GM12878 (cell line): ENCODE results near the gene DRD3. TPM values are rescaled to one million over a fixed set of nuclear protein-coding genes. Genes with fewer than 3 reads are reported as not detected.

Source experiments
- ATAC-seq: fragments of 200-7000 bp; cut with Tn5 transposase; 3 replicates; pipeline ENCODE4 v1.9.1; 2020; ENCODE audit warnings: mild to moderate bottlenecking, moderate library complexity
- BruUV-seq: library from RNA; stranded (reverse); fragments of 400-500 nt; replicated peaks from 2 replicates; lab custom pipeline; 2021; lab: Mats Ljungman, UMichigan
- CTCF ChIA-PET: fragments of 300-600 bp; sonication (Branson Sonifier 250); formaldehyde crosslinking; extraction: SDS; loops from one replicate; lab custom pipeline; 2021; ENCODE audit warnings: inconsistent platforms; lab: Yijun Ruan, JAX
- POLR2A ChIA-PET: fragments of 350-600 bp; formaldehyde crosslinking; extraction: SDS; loops from one replicate; lab custom pipeline; 2021; ENCODE audit warnings: inconsistent platforms; lab: Charles Lee
- RAD21 ChIA-PET: fragments of 300-600 bp; sonication (Branson Sonifier 250); formaldehyde crosslinking; loops from one replicate; lab custom pipeline; 2023; ENCODE audit warnings: antibody characterized with exemption; ENCODE audit not compliant: unreplicated experiment; lab: Charles Lee
- SMC1A ChIA-PET: fragments of 300-600 bp; sonication (Branson Sonifier 250); formaldehyde crosslinking; loops from one replicate; lab custom pipeline; 2023; ENCODE audit not compliant: unreplicated experiment, uncharacterized antibody; lab: Charles Lee
- DNase-seq: peaks from one replicate; pipeline ENCODE4 v3.0.0-alpha.2; 2011; ENCODE audit warnings: low read depth, low spot score
- FAIRE-seq: peaks from 3 replicates; lab custom pipeline; 2011; peaks lifted over from hg19 to GRCh38; lab: Jason Lieb, UNC
- H2AFZ ChIP-seq: 2 replicates; pipeline ENCODE4 v1.6.0; 2011; ENCODE audit warnings: low read depth, low read length, control low read depth; ENCODE audit not compliant: control insufficient read depth
- H3K27ac ChIP-seq: 2 replicates; pipeline ENCODE4 v1.5.1; 2011; ENCODE audit warnings: control low read depth; ENCODE audit not compliant: control insufficient read depth, insufficient read depth
- H3K27me3 ChIP-seq, 2 experiments: replicated peaks in 1 of 2; 2 replicates each; pipeline versions ENCODE4 v1.6.0 to v1.6.1; 2011; ENCODE audit warnings: low read length in 1 of 2; ENCODE audit not compliant: control insufficient read depth in 2 of 2, insufficient read depth in 2 of 2
- H3K36me3 ChIP-seq, 2 experiments: 2 replicates each; pipeline ENCODE4 v1.5.1; 2011; ENCODE audit warnings: low read length in 1 of 2; ENCODE audit not compliant: control insufficient read depth in 2 of 2, insufficient read depth in 2 of 2
- H3K4me1 ChIP-seq: 2 replicates; pipeline ENCODE4 v1.6.1; 2011; ENCODE audit warnings: mild to moderate bottlenecking, low read length, moderate library complexity, mixed read lengths; ENCODE audit not compliant: control insufficient read depth, insufficient read depth
- H3K4me2 ChIP-seq: 2 replicates; pipeline ENCODE4 v1.6.0; 2011; ENCODE audit warnings: control low read depth; ENCODE audit not compliant: control insufficient read depth, insufficient read depth
- H3K4me3 ChIP-seq: fragments of 200-600 bp; sonication (generic); 2 replicates; pipeline ENCODE4 v1.5.1; 2016
- H3K79me2 ChIP-seq: 2 replicates; pipeline ENCODE4 v1.6.0; 2011; ENCODE audit warnings: low read length; ENCODE audit not compliant: control insufficient read depth, insufficient read depth
- H3K9ac ChIP-seq: 2 replicates; pipeline ENCODE4 v1.8.0; 2011; ENCODE audit warnings: low read length, control low read depth, mixed read lengths; ENCODE audit not compliant: control insufficient read depth, insufficient read depth
- H3K9me3 ChIP-seq: replicated peaks from 3 replicates; pipeline ENCODE4 v1.5.1; 2011; ENCODE audit warnings: mild to moderate bottlenecking, low read length; ENCODE audit not compliant: control insufficient read depth, insufficient read depth
- H4K20me1 ChIP-seq: 2 replicates; pipeline ENCODE4 v1.6.0; 2011; ENCODE audit not compliant: control insufficient read depth, insufficient read depth
- CBFB ChIP-seq: IDR thresholded peaks from 2 replicates; pipeline ENCODE4 v1.6.1; 2016; ENCODE audit warnings: antibody characterized with exemption, low read depth
- CBX3 ChIP-seq: fragments of 200-600 bp; sonication (generic); IDR thresholded peaks from 2 replicates; pipeline ENCODE4 v1.6.1; 2016; ENCODE audit warnings: low read depth, borderline replicate concordance
- DPF2 ChIP-seq: fragments of 450-650 bp; IDR thresholded peaks from 2 replicates; pipeline ENCODE4 v1.6.1; 2017; ENCODE audit warnings: mild to moderate bottlenecking
- HCFC1 ChIP-seq: fragments of 150-350 bp; IDR thresholded peaks from 2 replicates; pipeline ENCODE4 v1.6.1; 2014; ENCODE audit warnings: low read length
- IKZF1 ChIP-seq: fragments of 450-650 bp; conservative IDR thresholded peaks from 2 replicates; pipeline ENCODE4 v1.6.1; 2017; ENCODE audit warnings: antibody characterized with exemption, mild to moderate bottlenecking
- LARP7 ChIP-seq: fragments of 450-650 bp; IDR thresholded peaks from 2 replicates; pipeline ENCODE4 v1.6.1; 2017; ENCODE audit warnings: mild to moderate bottlenecking
- MEF2A ChIP-seq: IDR thresholded peaks from 2 replicates; pipeline ENCODE4 v1.6.1; 2011; ENCODE audit warnings: low read depth, mild to moderate bottlenecking, low read length, moderate library complexity; ENCODE audit not compliant: insufficient read depth
- MEF2B ChIP-seq: fragments of 450-650 bp; IDR thresholded peaks from 2 replicates; pipeline ENCODE4 v1.6.1; 2018; ENCODE audit warnings: mild to moderate bottlenecking, moderate library complexity; ENCODE audit not compliant: partially characterized antibody, poor library complexity, severe bottlenecking
- MTA2 ChIP-seq: fragments of 450-650 bp; IDR thresholded peaks from 2 replicates; pipeline ENCODE4 v1.6.1; 2016; ENCODE audit warnings: low read depth, mild to moderate bottlenecking, moderate library complexity
- NFXL1 ChIP-seq: fragments of 450-650 bp; IDR thresholded peaks from 2 replicates; pipeline ENCODE4 v1.6.1; 2017; ENCODE audit warnings: antibody characterized with exemption, mild to moderate bottlenecking, borderline replicate concordance
- NFYB ChIP-seq: IDR thresholded peaks from 2 replicates; pipeline ENCODE4 v1.6.1; 2011; ENCODE audit warnings: low read depth, mild to moderate bottlenecking, low read length, improper control_type of control experiment, moderate library complexity; ENCODE audit not compliant: insufficient read depth
- POLR2A ChIP-seq: IDR thresholded peaks from 2 replicates; pipeline ENCODE4 v1.6.1; 2011; ENCODE audit warnings: low read depth, mild to moderate bottlenecking, low read length
- RELB ChIP-seq: fragments of 450-650 bp; IDR thresholded peaks from 2 replicates; pipeline ENCODE4 v1.6.1; 2017; ENCODE audit warnings: low read depth, mild to moderate bottlenecking, moderate library complexity
- SIN3A ChIP-seq: IDR thresholded peaks from 2 replicates; pipeline ENCODE4 v1.6.1; 2012; ENCODE audit warnings: low read depth, low read length, improper control_type of control experiment
- TCF12 ChIP-seq: IDR thresholded peaks from 2 replicates; pipeline ENCODE4 v1.6.1; 2011; ENCODE audit warnings: low read depth, mild to moderate bottlenecking, low read length
- YBX1 ChIP-seq: fragments of 450-650 bp; IDR thresholded peaks from 2 replicates; pipeline ENCODE4 v1.6.1; 2016; ENCODE audit warnings: antibody characterized with exemption
- ZNF217 ChIP-seq: fragments of 450-650 bp; IDR thresholded peaks from 2 replicates; pipeline ENCODE4 v1.6.1; 2017; ENCODE audit warnings: antibody characterized with exemption, mild to moderate bottlenecking
- ZNF384 ChIP-seq: IDR thresholded peaks from 2 replicates; pipeline ENCODE4 v1.6.1; 2012; ENCODE audit warnings: low read depth, mild to moderate bottlenecking, low read length, improper control_type of control experiment, borderline replicate concordance
- ZSCAN29 ChIP-seq: fragments of 450-650 bp; IDR thresholded peaks from 2 replicates; pipeline ENCODE4 v1.6.1; 2017; ENCODE audit warnings: mild to moderate bottlenecking, moderate library complexity
- WGBS: methylation state at CpG from one replicate; pipeline ENCODE4 v1.1.6; 2016; ENCODE audit warnings: low lambda C conversion rate; ENCODE audit not compliant: insufficient replicate concordance, insufficient coverage; ENCODE audit errors: missing lambda C conversion rate; 5-methylcytosine and 5-hydroxymethylcytosine counted together
- in situ Hi-C: fragments of 300-500 bp; cut with MboI; formaldehyde crosslinking; loops from 9 replicates; pipeline ENCODE4 v1.14.3; 2018; ENCODE audit warnings: mixed read lengths
- intact Hi-C: fragments of 100-400 bp; cut with micrococcal nuclease; formaldehyde crosslinking; loops from one replicate; pipeline ENCODE4 v1.14.2; 2022; ENCODE audit not compliant: unreplicated experiment
- polyA plus RNA-seq, 11 experiments: library from polyadenylated mRNA; depleted of rRNA in 4 of 11; unstranded in 6 of 11; stranded (reverse) in 5 of 11; fragments of >200 nt; fragmentation: Nextera tagmentation in 4 of 11; fragmentation: Illumina TruSeq in 1 of 11; extraction: Ambion mirVana in 4 of 11; extraction: Trizol in 1 of 11; gene quantifications; 1 replicate in 1 of 11; 2 replicates in 10 of 11; pipeline versions ENCODE4 v1.2.1 to v1.2.3, GENCODE V29; 2011 to 2016; ENCODE audit warnings: inconsistent platforms in 2 of 11, missing spikeins in 2 of 11, low read depth in 1 of 11
- total RNA-seq, 4 experiments: library from RNA; depleted of rRNA in 3 of 4; stranded (reverse); fragments of >200 nt in 3 of 4; fragmentation: Illumina TruSeq in 1 of 4; extraction: Trizol in 1 of 4; gene quantifications; 2 replicates each; pipeline versions ENCODE4 v1.2.1 to v1.2.3, GENCODE V29; 2013 to 2021
- TF ChIP-seq, protein P1 (sequence below): fragments of 450-650 bp; formaldehyde crosslinking; IDR thresholded peaks from 2 replicates; pipeline ENCODE4 v1.5.0; 2022; ENCODE audit warnings: mild to moderate bottlenecking, missing genetic modification characterization

The DRD3 gene
- total and polyA plus RNA-seq, 10 of the 15 experiments (the other 5 are each of a cell fraction or from before 2014, with no cell fraction given), result not detected

DNA sequence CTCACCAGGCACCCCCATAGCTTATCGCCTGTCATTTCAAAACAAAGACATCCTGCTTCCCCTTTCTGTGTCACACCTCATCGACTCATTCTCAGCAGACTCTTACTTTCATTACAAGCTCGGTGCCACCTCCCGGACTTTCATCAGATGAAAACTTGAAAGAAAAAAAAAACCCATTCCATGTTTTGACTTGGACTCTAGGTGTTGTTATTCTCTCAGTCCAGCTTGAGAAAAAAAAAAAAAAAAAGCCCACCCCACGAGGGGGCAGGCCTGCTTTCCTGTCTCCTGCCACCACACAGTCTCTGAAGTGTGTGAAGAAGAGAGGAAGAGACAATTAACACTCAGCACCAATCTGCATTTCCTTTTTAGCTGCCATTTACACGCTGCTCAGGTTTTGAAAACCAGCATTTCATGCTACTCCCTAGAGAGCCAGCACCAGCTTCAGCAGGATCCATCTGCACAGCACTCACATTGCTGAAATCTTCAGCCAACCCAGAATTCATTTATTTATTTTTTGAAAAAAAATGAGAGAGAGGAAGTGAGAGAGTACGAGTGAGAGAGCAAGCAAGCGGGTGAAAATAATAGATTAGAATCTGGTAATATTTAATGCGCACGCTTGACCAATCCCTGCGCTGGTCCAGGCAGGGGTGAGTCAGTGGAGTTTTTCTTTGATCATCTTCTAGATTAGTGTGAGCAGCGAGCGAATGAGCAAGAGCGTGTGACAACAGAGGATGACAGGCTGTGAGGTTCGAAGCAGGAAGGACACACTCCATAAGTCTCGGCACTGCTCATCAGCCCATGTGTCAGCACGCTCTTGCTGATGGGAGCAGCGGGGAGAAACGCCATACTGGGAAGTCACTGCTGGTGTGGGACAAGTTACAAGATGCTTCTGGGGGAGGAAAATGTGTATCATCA lies 35.0 kb upstream of the DRD3 start:
- peak overlapping the region; percentile 79 for H3K9ac ChIP-seq
- ATAC-seq (peak; percentile 91), FAIRE-seq (peak; percentile 97), DNase-seq (peak; percentile 84)
- SMC1A ChIA-PET, result interaction anchor here (0.7 to 2.6 kb wide), 15 partner anchors 10 to 167 kb away, joined by 3 to 18 read pairs (median 3); no protein-coding TSS in a partner anchor
- H3K79me2 ChIP-seq, result no peaks in the 10 kb centered on the region
- H3K4me1 ChIP-seq, result peaks cover 20% of the 10 kb centered on the region
- H3K36me3 ChIP-seq, result no peaks in the 10 kb centered on the region
- intact Hi-C loops, result loop anchor here (1.0 to 10.0 kb wide), 3 partner anchors 61 to 469 kb away; partner anchors contain the start of genes ATP6V1A and NAA50
- H4K20me1 ChIP-seq, result no peaks in the 10 kb centered on the region
- H3K27me3 ChIP-seq, result no peaks in the 10 kb centered on the region; a peak in 1 of 4 replicates
- peak overlapping the region; percentile 88 for H3K27ac ChIP-seq
- under 1% methylated on average over 19 of the region's 19 CpGs for WGBS
- H3K9me3 ChIP-seq, result no peaks in the 10 kb centered on the region; the same call in 2 of the 3 replicates
- BruUV-seq, result no TSS peak
- RAD21 ChIA-PET, result interaction anchor here (0.6 to 2.6 kb wide), 19 partner anchors 9 to 520 kb away, joined by 3 to 29 read pairs (median 4); no protein-coding TSS in a partner anchor
- peak overlapping the region; percentile 74 for H2AFZ ChIP-seq
- peak overlapping the region; percentile 63 for H3K4me3 ChIP-seq
- H3K4me2 ChIP-seq, result peak overlapping the region; percentile 97
- CTCF ChIA-PET, result interaction anchor here (0.5 to 2.5 kb wide), 16 partner anchors 41 to 1607 kb away, joined by 3 to 22 read pairs (median 4); partner anchors contain the start of gene TIGIT
- POLR2A ChIA-PET, result interaction anchor here (0.6 to 1.6 kb wide), 11 partner anchors 10 to 1749 kb away, joined by 3 to 21 read pairs (median 4); no protein-coding TSS in a partner anchor
- in situ Hi-C loops, result no loop called here
- TF ChIP-seq, protein P1, sequence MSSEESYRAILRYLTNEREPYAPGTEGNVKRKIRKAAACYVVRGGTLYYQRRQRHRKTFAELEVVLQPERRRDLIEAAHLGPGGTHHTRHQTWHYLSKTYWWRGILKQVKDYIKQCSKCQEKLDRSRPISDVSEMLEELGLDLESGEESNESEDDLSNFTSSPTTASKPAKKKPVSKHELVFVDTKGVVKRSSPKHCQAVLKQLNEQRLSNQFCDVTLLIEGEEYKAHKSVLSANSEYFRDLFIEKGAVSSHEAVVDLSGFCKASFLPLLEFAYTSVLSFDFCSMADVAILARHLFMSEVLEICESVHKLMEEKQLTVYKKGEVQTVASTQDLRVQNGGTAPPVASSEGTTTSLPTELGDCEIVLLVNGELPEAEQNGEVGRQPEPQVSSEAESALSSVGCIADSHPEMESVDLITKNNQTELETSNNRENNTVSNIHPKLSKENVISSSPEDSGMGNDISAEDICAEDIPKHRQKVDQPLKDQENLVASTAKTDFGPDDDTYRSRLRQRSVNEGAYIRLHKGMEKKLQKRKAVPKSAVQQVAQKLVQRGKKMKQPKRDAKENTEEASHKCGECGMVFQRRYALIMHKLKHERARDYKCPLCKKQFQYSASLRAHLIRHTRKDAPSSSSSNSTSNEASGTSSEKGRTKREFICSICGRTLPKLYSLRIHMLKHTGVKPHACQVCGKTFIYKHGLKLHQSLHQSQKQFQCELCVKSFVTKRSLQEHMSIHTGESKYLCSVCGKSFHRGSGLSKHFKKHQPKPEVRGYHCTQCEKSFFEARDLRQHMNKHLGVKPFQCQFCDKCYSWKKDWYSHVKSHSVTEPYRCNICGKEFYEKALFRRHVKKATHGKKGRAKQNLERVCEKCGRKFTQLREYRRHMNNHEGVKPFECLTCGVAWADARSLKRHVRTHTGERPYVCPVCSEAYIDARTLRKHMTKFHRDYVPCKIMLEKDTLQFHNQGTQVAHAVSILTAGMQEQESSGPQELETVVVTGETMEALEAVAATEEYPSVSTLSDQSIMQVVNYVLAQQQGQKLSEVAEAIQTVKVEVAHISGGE (CRISPR knock-in tag), result no peak
- TF ChIP-seq TCF12, result 0 out of 2 replicates have a peak, but pooled peaks have one; percentile 13
- TF ChIP-seq ZNF384, result peak; percentile 80
- peak; percentile 75 for TF ChIP-seq RELB
- TF ChIP-seq POLR2A, result peak; percentile 74
- no peak for TF ChIP-seq NFYB
- peak; percentile 94 for TF ChIP-seq MEF2B
- no peak for TF ChIP-seq ZSCAN29
- no peak for TF ChIP-seq MEF2A
- no peak; the same call in 1 of the 2 replicates for TF ChIP-seq ZNF217
- TF ChIP-seq LARP7, result no peak
- 0 out of 2 replicates have a peak, but pooled peaks have one; percentile 37 for TF ChIP-seq CBFB
- TF ChIP-seq CBX3, result no peak
- 0 out of 2 replicates have a peak, but pooled peaks have one; percentile 6 for TF ChIP-seq DPF2
- TF ChIP-seq YBX1, result no peak
- peak; percentile 86 for TF ChIP-seq MTA2
- TF ChIP-seq SIN3A, result no peak
- no peak for TF ChIP-seq HCFC1
- no peak for TF ChIP-seq NFXL1
- peak; percentile 61 for TF ChIP-seq IKZF1
